ENCODE results near the gene VWA2.

VWA2 gene

DNA sequence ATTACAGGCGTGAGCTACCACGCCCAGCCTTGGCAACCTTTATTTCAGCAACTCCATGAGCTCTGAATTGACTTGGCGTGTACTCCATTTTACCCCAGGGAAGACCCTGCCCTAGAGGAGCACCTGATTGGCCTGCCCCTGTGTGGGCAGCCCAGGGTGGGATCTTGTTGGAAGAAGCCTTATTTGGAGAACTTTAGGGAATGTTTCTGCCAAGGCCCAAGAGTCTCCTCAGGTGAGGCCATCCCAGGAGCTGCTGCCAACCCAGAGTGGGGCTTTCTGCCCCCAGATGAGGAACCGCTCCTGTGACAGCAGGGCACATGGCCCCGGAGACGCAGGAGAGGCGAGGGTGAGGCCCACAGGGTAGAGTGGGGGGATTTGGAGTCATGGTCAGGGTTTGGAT, 42.0 kb downstream of the VWA2 start:
- no peaks in the 10 kb centered on the region for H3K36me3 ChIP-seq (replicated peaks; ENCODE audit: insufficient read depth, low read length)
- no peaks in the 10 kb centered on the region for H3F3A ChIP-seq (ENCODE audit: insufficient read depth, low read length)
- H3K79me2 ChIP-seq (ENCODE audit: low read length), result no peaks in the 10 kb centered on the region
- H3K27ac ChIP-seq (ENCODE audit: low read length), result no peak overlapping the region
- H3K27me3 ChIP-seq (replicated peaks; ENCODE audit: insufficient read depth, low read length), result no peaks in the 10 kb centered on the region
- no peaks in the 10 kb centered on the region for H3K9me2 ChIP-seq (replicated peaks; ENCODE audit: insufficient read depth, low read length)
- no peak overlapping the region for H3K4me3 ChIP-seq (ENCODE audit: low read length)
- no peaks in the 10 kb centered on the region for H4K20me1 ChIP-seq (ENCODE audit: insufficient read depth, low read length)
- TF ChIP-seq, protein P1, sequence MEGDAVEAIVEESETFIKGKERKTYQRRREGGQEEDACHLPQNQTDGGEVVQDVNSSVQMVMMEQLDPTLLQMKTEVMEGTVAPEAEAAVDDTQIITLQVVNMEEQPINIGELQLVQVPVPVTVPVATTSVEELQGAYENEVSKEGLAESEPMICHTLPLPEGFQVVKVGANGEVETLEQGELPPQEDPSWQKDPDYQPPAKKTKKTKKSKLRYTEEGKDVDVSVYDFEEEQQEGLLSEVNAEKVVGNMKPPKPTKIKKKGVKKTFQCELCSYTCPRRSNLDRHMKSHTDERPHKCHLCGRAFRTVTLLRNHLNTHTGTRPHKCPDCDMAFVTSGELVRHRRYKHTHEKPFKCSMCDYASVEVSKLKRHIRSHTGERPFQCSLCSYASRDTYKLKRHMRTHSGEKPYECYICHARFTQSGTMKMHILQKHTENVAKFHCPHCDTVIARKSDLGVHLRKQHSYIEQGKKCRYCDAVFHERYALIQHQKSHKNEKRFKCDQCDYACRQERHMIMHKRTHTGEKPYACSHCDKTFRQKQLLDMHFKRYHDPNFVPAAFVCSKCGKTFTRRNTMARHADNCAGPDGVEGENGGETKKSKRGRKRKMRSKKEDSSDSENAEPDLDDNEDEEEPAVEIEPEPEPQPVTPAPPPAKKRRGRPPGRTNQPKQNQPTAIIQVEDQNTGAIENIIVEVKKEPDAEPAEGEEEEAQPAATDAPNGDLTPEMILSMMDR (IDR thresholded peaks at IDR 0.05; ENCODE audit: low read length), result no peak
- TF ChIP-seq EZH2 (optimal IDR thresholded peaks at IDR 0.05; ENCODE audit: low read depth, low read length), result no peak
- no peak for TF ChIP-seq EZH2phosphoT487 (IDR thresholded peaks at IDR 0.05; ENCODE audit: low read length)
- no peak for DNase-seq
- H3K9ac ChIP-seq (ENCODE audit: low read length), result no peak overlapping the region
- H2AFZ ChIP-seq (ENCODE audit: low read length), result no peak overlapping the region
- H3K9me3 ChIP-seq (replicated peaks; ENCODE audit: insufficient read depth, low read length), result no peaks in the 10 kb centered on the region
- H3K4me1 ChIP-seq (ENCODE audit: low read length), result no peaks in the 10 kb centered on the region
- H3K4me2 ChIP-seq (ENCODE audit: low read depth, low read length), result no peak overlapping the region

DNA sequence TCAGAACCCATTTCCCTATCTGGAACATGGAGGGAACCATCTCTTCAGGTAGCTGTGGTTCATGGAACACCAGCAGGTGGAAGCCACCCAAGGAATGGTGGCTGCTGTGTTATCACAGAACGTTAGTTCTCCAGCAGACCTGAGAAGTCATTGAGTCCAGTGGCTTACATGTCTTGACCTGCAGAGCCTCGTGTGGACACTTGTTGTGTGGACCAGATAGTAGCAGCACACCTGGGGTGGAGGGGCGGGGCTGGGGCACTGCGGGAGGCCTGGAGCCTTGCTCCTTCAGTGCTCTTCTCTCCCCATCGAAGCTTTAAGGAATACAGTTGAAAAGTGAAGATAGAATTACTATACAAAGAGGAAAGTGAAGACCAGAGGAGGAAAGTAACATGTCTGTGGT, 42.4 kb downstream of the VWA2 start:
- no peak for DNase-seq

DNA sequence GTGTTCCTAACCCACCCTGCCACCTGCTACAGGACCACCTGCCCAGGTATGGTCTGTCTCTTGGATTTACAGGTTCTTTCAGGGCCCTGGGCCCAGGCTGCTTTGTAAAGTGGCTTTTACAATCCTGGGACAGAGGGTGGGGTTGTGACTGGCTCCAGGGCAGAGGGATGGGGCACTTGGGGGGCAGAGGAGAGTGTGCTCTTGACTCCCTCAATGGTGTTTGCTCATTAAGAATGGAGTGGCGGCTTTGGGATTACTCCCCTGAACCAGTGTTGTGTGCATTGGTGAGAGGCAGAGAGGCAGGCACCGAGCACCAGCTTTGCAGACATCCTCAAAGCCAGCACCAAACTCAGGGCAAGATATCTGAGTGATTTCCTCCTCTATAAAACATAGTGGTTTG, 43.5 kb downstream of the VWA2 start:
- Histone ChIP-seq H3K4me2 (ENCODE audit: low read depth, low read length) (no peak overlapping the region), H3K4me1 (ENCODE audit: low read length) (no peaks in the 10 kb centered on the region), H3K36me3 (replicated peaks; ENCODE audit: insufficient read depth, low read length) (no peaks in the 10 kb centered on the region), H3F3A (ENCODE audit: insufficient read depth, low read length) (no peaks in the 10 kb centered on the region), H3K4me3 (ENCODE audit: low read length) (no peak overlapping the region), H3K9ac (ENCODE audit: low read length) (no peak overlapping the region), H2AFZ (ENCODE audit: low read length) (no peak overlapping the region), H3K27ac (ENCODE audit: low read length) (no peak overlapping the region), H3K79me2 (ENCODE audit: low read length) (no peaks in the 10 kb centered on the region), H3K9me2 (replicated peaks; ENCODE audit: insufficient read depth, low read length) (no peaks in the 10 kb centered on the region), H4K20me1 (ENCODE audit: insufficient read depth, low read length) (no peaks in the 10 kb centered on the region), H3K9me3 (replicated peaks; ENCODE audit: insufficient read depth, low read length) (no peaks in the 10 kb centered on the region), H3K27me3 (replicated peaks; ENCODE audit: insufficient read depth, low read length) (no peaks in the 10 kb centered on the region)
- TF ChIP-seq EZH2 (optimal IDR thresholded peaks at IDR 0.05; ENCODE audit: low read depth, low read length) (no peak), EZH2phosphoT487 (IDR thresholded peaks at IDR 0.05; ENCODE audit: low read length) (no peak)
- TF ChIP-seq, protein P1 (IDR thresholded peaks at IDR 0.05; ENCODE audit: low read length), result no peak
- no peak for DNase-seq

More for the DNA sequence above, 42.4 kb downstream of the VWA2 start:
- Histone ChIP-seq H3F3A (ENCODE audit: insufficient read depth, low read length) (no peaks in the 10 kb centered on the region), H3K79me2 (ENCODE audit: low read length) (no peaks in the 10 kb centered on the region), H3K4me3 (ENCODE audit: low read length) (no peak overlapping the region), H3K9me2 (replicated peaks; ENCODE audit: insufficient read depth, low read length) (no peaks in the 10 kb centered on the region), H3K27ac (ENCODE audit: low read length) (no peak overlapping the region), H3K4me1 (ENCODE audit: low read length) (no peaks in the 10 kb centered on the region), H4K20me1 (ENCODE audit: insufficient read depth, low read length) (no peaks in the 10 kb centered on the region), H2AFZ (ENCODE audit: low read length) (no peak overlapping the region), H3K27me3 (replicated peaks; ENCODE audit: insufficient read depth, low read length) (no peaks in the 10 kb centered on the region), H3K36me3 (replicated peaks; ENCODE audit: insufficient read depth, low read length) (no peaks in the 10 kb centered on the region), H3K9me3 (replicated peaks; ENCODE audit: insufficient read depth, low read length) (no peaks in the 10 kb centered on the region), H3K4me2 (ENCODE audit: low read depth, low read length) (no peak overlapping the region), H3K9ac (ENCODE audit: low read length) (no peak overlapping the region)
- TF ChIP-seq EZH2phosphoT487 (IDR thresholded peaks at IDR 0.05; ENCODE audit: low read length) (no peak), EZH2 (optimal IDR thresholded peaks at IDR 0.05; ENCODE audit: low read depth, low read length) (no peak)
- TF ChIP-seq, protein P1 (IDR thresholded peaks at IDR 0.05; ENCODE audit: low read length), result no peak

All from MM.1S (cell line).